Measurements from ENCODE around the gene MAST2.

MAST2 gene

GRCh38 chr1:45994423-45994822 lies 191.0 kb downstream of the MAST2 start:
- ATAC-seq: no peak
- TF ChIP-seq TSHZ2 (CRISPR knock-in tag; IDR thresholded peaks at IDR 0.05) (no peak), TOX (CRISPR knock-in tag; IDR thresholded peaks at IDR 0.05; ENCODE audit: borderline replicate concordance) (no peak), ESRRG (CRISPR knock-in tag; IDR thresholded peaks at IDR 0.05) (no peak), OSR1 (CRISPR knock-in tag; IDR thresholded peaks at IDR 0.05) (no peak), ZFP30 (CRISPR knock-in tag; IDR thresholded peaks at IDR 0.05) (no peak), GLIS3 (CRISPR knock-in tag; IDR thresholded peaks at IDR 0.05) (no peak), BACH2 (CRISPR knock-in tag; IDR thresholded peaks at IDR 0.05; ENCODE audit: borderline replicate concordance) (no peak), CREB5 (CRISPR knock-in tag; IDR thresholded peaks at IDR 0.05; ENCODE audit: low read depth) (no peak), ISL1 (CRISPR knock-in tag; IDR thresholded peaks at IDR 0.05) (no peak), ZFP3 (CRISPR knock-in tag; IDR thresholded peaks at IDR 0.05) (no peak), ZNF70 (CRISPR knock-in tag; IDR thresholded peaks at IDR 0.05) (no peak), PATZ1 (CRISPR knock-in tag; IDR thresholded peaks at IDR 0.05; ENCODE audit: borderline replicate concordance) (no peak), ZNF565 (CRISPR knock-in tag; conservative IDR thresholded peaks at IDR 0.05; ENCODE audit: low read depth) (no peak), POU6F1 (CRISPR knock-in tag; IDR thresholded peaks at IDR 0.05; ENCODE audit: borderline replicate concordance, low read depth) (no peak), ARNTL (CRISPR knock-in tag; IDR thresholded peaks at IDR 0.05; ENCODE audit: borderline replicate concordance, low read depth) (no peak), ZC3H10 (CRISPR knock-in tag; IDR thresholded peaks at IDR 0.05) (no peak), ZNF8 (CRISPR knock-in tag; IDR thresholded peaks at IDR 0.05) (no peak)

GRCh38 chr1:45995298-45995697 lies 191.9 kb downstream of the MAST2 start:
- no peak; the same call in 2 of the 3 replicates for ATAC-seq
- TF ChIP-seq BACH2 (CRISPR knock-in tag; IDR thresholded peaks at IDR 0.05; ENCODE audit: borderline replicate concordance) (no peak), ZNF8 (CRISPR knock-in tag; IDR thresholded peaks at IDR 0.05) (no peak), ZC3H10 (CRISPR knock-in tag; IDR thresholded peaks at IDR 0.05) (no peak), ZNF565 (CRISPR knock-in tag; conservative IDR thresholded peaks at IDR 0.05; ENCODE audit: low read depth) (no peak), TSHZ2 (CRISPR knock-in tag; IDR thresholded peaks at IDR 0.05) (no peak)

- no peak for ATAC-seq
- TF ChIP-seq TSHZ2 (CRISPR knock-in tag; IDR thresholded peaks at IDR 0.05) (no peak), CSDC2 (CRISPR knock-in tag; IDR thresholded peaks at IDR 0.05) (no peak), BACH2 (CRISPR knock-in tag; IDR thresholded peaks at IDR 0.05; ENCODE audit: borderline replicate concordance) (no peak), GLIS3 (CRISPR knock-in tag; IDR thresholded peaks at IDR 0.05) (no peak), ZNF8 (CRISPR knock-in tag; IDR thresholded peaks at IDR 0.05) (no peak), RARB (CRISPR knock-in tag; IDR thresholded peaks at IDR 0.05) (no peak), POU6F1 (CRISPR knock-in tag; IDR thresholded peaks at IDR 0.05; ENCODE audit: borderline replicate concordance, low read depth) (no peak), PPARA (CRISPR knock-in tag; IDR thresholded peaks at IDR 0.05; ENCODE audit: borderline replicate concordance) (no peak)
These were observed 194.7 kb downstream of the MAST2 start for GRCh38 chr1:45998020-45998617.

Data from SK-N-SH treated with all-trans-retinoic acid at 6 μM for 48 hours (cell line).